Subcutaneous abdominal adipose tissue (tissue), 5 donors: ENCODE measurements around the gene CT47A1.
"Not testable (repeated sequence)": the region's sequence is repeated elsewhere in the genome, so short reads cannot be mapped to it uniquely, and the experiment has no call there.

Experiments used
- H3K27ac ChIP-seq: one replicate; pipeline ENCODE4 v1.7.0; 2013; ENCODE audit warnings: low read depth, mild to moderate bottlenecking, inconsistent platforms, low read length, moderate library complexity
- H3K27me3 ChIP-seq, 5 donors: one replicate each; pipeline ENCODE4 v1.7.0; 2013; ENCODE audit warnings: low read length in 5 of 5, inconsistent platforms in 1 of 5; ENCODE audit not compliant: control insufficient read depth in 5 of 5, insufficient read depth in 4 of 5
- H3K36me3 ChIP-seq, 5 donors: one replicate each; pipeline ENCODE4 v1.7.0; 2013; ENCODE audit warnings: low read length in 5 of 5; ENCODE audit not compliant: control insufficient read depth in 5 of 5, insufficient read depth in 5 of 5
- H3K4me1 ChIP-seq, 5 donors: one replicate each; pipeline ENCODE4 v1.7.0; 2013; ENCODE audit warnings: low read length in 5 of 5, mild to moderate bottlenecking in 3 of 5, moderate library complexity in 1 of 5; ENCODE audit not compliant: control insufficient read depth in 5 of 5, insufficient read depth in 5 of 5
- H3K4me3 ChIP-seq, 5 donors: one replicate each; pipeline ENCODE4 v1.7.0; 2013; ENCODE audit warnings: low read length in 5 of 5, low read depth in 1 of 5
- H3K9ac ChIP-seq, 5 donors: one replicate each; pipeline ENCODE4 v1.7.0; 2013; ENCODE audit warnings: low read length in 5 of 5, mild to moderate bottlenecking in 4 of 5, moderate library complexity in 3 of 5
- H3K9me3 ChIP-seq, 5 donors: one replicate each; pipeline ENCODE4 v1.7.0; 2013; ENCODE audit warnings: low read length in 5 of 5; ENCODE audit not compliant: control insufficient read depth in 5 of 5
- donor health status: healthy.
- donor health status: healthy.
- donor health status: healthy.
- donor health status: healthy.
- donor health status: healthy.

Gene CT47A1

GRCh38 chrX:120985660-120986059 lies at the start of gene CT47A1:
Gene CT47A1 (minus strand): TSS chrX:120985760. CDS start chrX:120985529, 231 bp downstream.
- H3K4me1 ChIP-seq, H3K9ac ChIP-seq, H3K4me3 ChIP-seq, H3K36me3 ChIP-seq, H3K27me3 ChIP-seq, H3K27ac ChIP-seq, H3K9me3 ChIP-seq: not testable (repeated sequence)

- Histone ChIP-seq H3K4me3 (no peak overlapping the region), H3K27ac (peak overlapping the region; percentile 66), H3K36me3 (no peaks in the 10 kb centered on the region), H3K9me3 (no peaks in the 10 kb centered on the region), H3K27me3 (no peaks in the 10 kb centered on the region), H3K9ac (no peak overlapping the region), H3K4me1 (peaks cover 0 to 25% (median 13%) of the 10 kb centered on the region in 5 donors)
Observed at GRCh38 chrX:121032531-121032930, 47.0 kb upstream of the CT47A1 start.

- no peak overlapping the region for H3K4me3 ChIP-seq
- no peak overlapping the region for H3K9ac ChIP-seq
- no peaks in the 10 kb centered on the region for H3K9me3 ChIP-seq
- no peaks in the 10 kb centered on the region for H3K36me3 ChIP-seq
- H3K4me1 ChIP-seq, result peaks cover 0 to 25% (median 13%) of the 10 kb centered on the region in 5 donors
- H3K27me3 ChIP-seq, result no peaks in the 10 kb centered on the region
- H3K27ac ChIP-seq, result no peak overlapping the region
Observed at GRCh38 chrX:121030083-121030482, 44.5 kb upstream of the CT47A1 start.

- Histone ChIP-seq H3K27ac (no peak overlapping the region), H3K27me3 (no peaks in the 10 kb centered on the region), H3K9me3 (no peaks in the 10 kb centered on the region), H3K36me3 (no peaks in the 10 kb centered on the region), H3K4me3 (no peak overlapping the region), H3K9ac (no peak overlapping the region), H3K4me1 (peaks cover 0 to 23% (median 12%) of the 10 kb centered on the region in 5 donors)
Observed at GRCh38 chrX:121028419-121028818, 42.9 kb upstream of the CT47A1 start.

GRCh38 chrX:121014826-121015225 lies 29.3 kb upstream of the CT47A1 start:
- Histone ChIP-seq H3K9ac (no peak overlapping the region), H3K27me3 (peaks cover 0 to 3% (median 0%) of the 10 kb centered on the region in 5 donors), H3K9me3 (peaks cover 0 to 10% (median 3%) of the 10 kb centered on the region in 5 donors), H3K4me3 (no peak overlapping the region), H3K36me3 (no peaks in the 10 kb centered on the region), H3K4me1 (peaks cover 0 to 7% (median 2%) of the 10 kb centered on the region in 5 donors), H3K27ac (no peak overlapping the region)

GRCh38 chrX:121013897-121014455 lies 28.4 kb upstream of the CT47A1 start:
- Histone ChIP-seq H3K36me3 (no peaks in the 10 kb centered on the region), H3K9ac (no peak overlapping the region), H3K27ac (no peak overlapping the region), H3K9me3 (peaks cover 0 to 10% (median 3%) of the 10 kb centered on the region in 5 donors), H3K4me1 (peaks cover 0 to 14% (median 8%) of the 10 kb centered on the region in 5 donors), H3K27me3 (peaks cover 0 to 3% (median 0%) of the 10 kb centered on the region in 5 donors), H3K4me3 (no peak overlapping the region)

GRCh38 chrX:121011254-121011653 lies 25.7 kb upstream of the CT47A1 start:
- no peak overlapping the region for H3K27ac ChIP-seq
- no peak overlapping the region for H3K4me3 ChIP-seq
- no peaks in the 10 kb centered on the region for H3K36me3 ChIP-seq
- H3K27me3 ChIP-seq, result no peaks in the 10 kb centered on the region
- no peak overlapping the region for H3K9ac ChIP-seq
- H3K9me3 ChIP-seq, result peaks cover 0 to 14% (median 5%) of the 10 kb centered on the region in 5 donors
- H3K4me1 ChIP-seq, result peaks cover 0 to 17% (median 11%) of the 10 kb centered on the region in 5 donors

GRCh38 chrX:121010218-121010617 lies 24.7 kb upstream of the CT47A1 start:
- Histone ChIP-seq H3K4me3 (no peak overlapping the region), H3K9ac (no peak overlapping the region), H3K9me3 (peaks cover 0 to 16% (median 5%) of the 10 kb centered on the region in 5 donors), H3K27me3 (no peaks in the 10 kb centered on the region), H3K4me1 (peaks cover 0 to 17% (median 11%) of the 10 kb centered on the region in 5 donors), H3K27ac (no peak overlapping the region), H3K36me3 (no peaks in the 10 kb centered on the region)

- H3K27ac ChIP-seq, result no peak overlapping the region
- peaks cover 0 to 17% (median 11%) of the 10 kb centered on the region in 5 donors for H3K4me1 ChIP-seq
- H3K27me3 ChIP-seq, result no peaks in the 10 kb centered on the region
Observed at GRCh38 chrX:121009764-121010163, 24.2 kb upstream of the CT47A1 start.

GRCh38 chrX:121008920-121009319 lies 23.4 kb upstream of the CT47A1 start:
- Histone ChIP-seq H3K4me3 (no peak overlapping the region), H3K9me3 (peaks cover 0 to 7% (median 3%) of the 10 kb centered on the region in 5 donors), H3K36me3 (no peaks in the 10 kb centered on the region), H3K27me3 (no peaks in the 10 kb centered on the region), H3K9ac (no peak overlapping the region), H3K27ac (no peak overlapping the region), H3K4me1 (peaks cover 0 to 17% (median 11%) of the 10 kb centered on the region in 5 donors)

More at GRCh38 chrX:121009764-121010163, 24.2 kb upstream of the CT47A1 start:
- peaks cover 0 to 14% (median 3%) of the 10 kb centered on the region in 5 donors for H3K9me3 ChIP-seq
- no peak overlapping the region for H3K4me3 ChIP-seq
- H3K36me3 ChIP-seq, result no peaks in the 10 kb centered on the region
- H3K9ac ChIP-seq, result no peak overlapping the region
